HAP-1 (cell line): ENCODE measurements around the gene EID3.

Experiments used
- DNase-seq, 2 experiments: peaks; one replicate each; pipeline ENCODE4 v3.0.0-alpha.2; 2016 to 2020; ENCODE audit warnings: low spot score in 2 of 2
- H3K27me3 ChIP-seq: fragments of 250-450 bp; sonication (Bioruptor Pico); 2 replicates; pipeline ENCODE4 v1.5.1; 2020; ENCODE audit warnings: low read depth, mild to moderate bottlenecking, moderate library complexity
- H3K36me3 ChIP-seq: fragments of 250-450 bp; sonication (Bioruptor Pico); replicated peaks from 2 replicates; pipeline ENCODE4 v1.5.1; 2020; ENCODE audit warnings: mild to moderate bottlenecking
- H3K4me1 ChIP-seq: fragments of 250-450 bp; sonication (Bioruptor Pico); 2 replicates; pipeline ENCODE4 v1.5.1; 2020; ENCODE audit warnings: mild to moderate bottlenecking
- H3K4me3 ChIP-seq: fragments of 250-450 bp; sonication (Bioruptor Pico); 2 replicates; pipeline ENCODE4 v1.5.1; 2020; ENCODE audit warnings: mild to moderate bottlenecking, moderate library complexity
- H3K9me3 ChIP-seq: fragments of 250-450 bp; sonication (Bioruptor Pico); 2 replicates; pipeline ENCODE4 v1.5.1; 2020; ENCODE audit warnings: mild to moderate bottlenecking, moderate library complexity
- in situ Hi-C: fragments of 300-500 bp; cut with MboI; formaldehyde crosslinking; loops from 3 replicates; pipeline ENCODE4 v1.14.3; 2020; ENCODE audit warnings: low sequenced_read_pairs, inconsistent platforms, mixed read lengths

The EID3 gene

GRCh38 chr12:104294927-104295668 is 8.4 kb upstream of the EID3 start:
- Histone ChIP-seq H3K27me3 (no peaks in the 10 kb centered on the region), H3K36me3 (peaks cover 66% of the 10 kb centered on the region), H3K4me1 (peaks cover 20% of the 10 kb centered on the region), H3K4me3 (no peak overlapping the region), H3K9me3 (no peaks in the 10 kb centered on the region)
- in situ Hi-C loops, result no loop called here
- no peak for DNase-seq

- Histone ChIP-seq H3K4me1 (peaks cover 19% of the 10 kb centered on the region), H3K36me3 (peaks cover 72% of the 10 kb centered on the region), H3K9me3 (no peaks in the 10 kb centered on the region), H3K4me3 (no peak overlapping the region), H3K27me3 (no peaks in the 10 kb centered on the region)
- no peak for DNase-seq
- in situ Hi-C loops, result no loop called here
These were observed 7.6 kb upstream of the EID3 start for GRCh38 chr12:104295954-104296353.

- no peaks in the 10 kb centered on the region for H3K9me3 ChIP-seq
- H3K27me3 ChIP-seq, result no peaks in the 10 kb centered on the region
- H3K4me1 ChIP-seq, result peaks cover 16% of the 10 kb centered on the region
- H3K36me3 ChIP-seq, result peaks cover 72% of the 10 kb centered on the region
- in situ Hi-C loops, result no loop called here
- H3K4me3 ChIP-seq, result no peak overlapping the region
- no peak for DNase-seq
These were observed 6.8 kb upstream of the EID3 start for GRCh38 chr12:104296718-104297117.

- no peaks in the 10 kb centered on the region for H3K27me3 ChIP-seq
- no peak for DNase-seq
- H3K4me3 ChIP-seq, result no peak overlapping the region
- H3K9me3 ChIP-seq, result no peaks in the 10 kb centered on the region
- in situ Hi-C loops, result no loop called here
- peaks cover 7% of the 10 kb centered on the region for H3K4me1 ChIP-seq
- H3K36me3 ChIP-seq, result peaks cover 71% of the 10 kb centered on the region
These were observed 5.9 kb upstream of the EID3 start for GRCh38 chr12:104297477-104298113.

GRCh38 chr12:104299842-104300481 is 3.6 kb upstream of the EID3 start:
- peaks cover 75% of the 10 kb centered on the region for H3K36me3 ChIP-seq
- in situ Hi-C loops, result no loop called here

GRCh38 chr12:104304261-104305009 is 896 bp downstream of the EID3 start:
- in situ Hi-C loops, result no loop called here
- H3K27me3 ChIP-seq, result no peaks in the 10 kb centered on the region
- peaks cover 12% of the 10 kb centered on the region for H3K4me1 ChIP-seq
- no peak overlapping the region for H3K4me3 ChIP-seq
- DNase-seq, result no peak
- no peaks in the 10 kb centered on the region for H3K9me3 ChIP-seq
- peaks cover 64% of the 10 kb centered on the region for H3K36me3 ChIP-seq

More at GRCh38 chr12:104299842-104300481, 3.6 kb upstream of the EID3 start:
- Histone ChIP-seq H3K27me3 (no peaks in the 10 kb centered on the region), H3K4me3 (no peak overlapping the region), H3K9me3 (no peaks in the 10 kb centered on the region), H3K4me1 (peaks cover 4% of the 10 kb centered on the region)
- DNase-seq, result no peak

GRCh38 chr12:104305349-104305748 is 1.8 kb downstream of the EID3 start:
- peaks cover 12% of the 10 kb centered on the region for H3K4me1 ChIP-seq
- DNase-seq, result no peak
- peaks cover 63% of the 10 kb centered on the region for H3K36me3 ChIP-seq
- in situ Hi-C loops, result no loop called here
- no peaks in the 10 kb centered on the region for H3K27me3 ChIP-seq
- no peaks in the 10 kb centered on the region for H3K9me3 ChIP-seq
- no peak overlapping the region for H3K4me3 ChIP-seq

- no peaks in the 10 kb centered on the region for H3K27me3 ChIP-seq
- in situ Hi-C loops, result no loop called here
- DNase-seq, result no peak
- H3K36me3 ChIP-seq, result peaks cover 63% of the 10 kb centered on the region
- H3K9me3 ChIP-seq, result no peaks in the 10 kb centered on the region
- no peak overlapping the region for H3K4me3 ChIP-seq
- peaks cover 12% of the 10 kb centered on the region for H3K4me1 ChIP-seq
These were observed 2.8 kb downstream of the EID3 start for GRCh38 chr12:104306376-104306775.

GRCh38 chr12:104306943-104307654 is 3.6 kb downstream of the EID3 start:
- Histone ChIP-seq H3K4me1 (peaks cover 12% of the 10 kb centered on the region), H3K9me3 (no peaks in the 10 kb centered on the region), H3K4me3 (no peak overlapping the region), H3K27me3 (no peaks in the 10 kb centered on the region), H3K36me3 (peaks cover 66% of the 10 kb centered on the region)
- no peak for DNase-seq
- in situ Hi-C loops, result no loop called here

- Histone ChIP-seq H3K36me3 (peaks cover 71% of the 10 kb centered on the region), H3K9me3 (no peaks in the 10 kb centered on the region), H3K27me3 (no peaks in the 10 kb centered on the region), H3K4me1 (peaks cover 12% of the 10 kb centered on the region), H3K4me3 (no peak overlapping the region)
- DNase-seq, result no peak
- in situ Hi-C loops, result no loop called here
These were observed 4.1 kb downstream of the EID3 start for GRCh38 chr12:104307655-104308000.

GRCh38 chr12:104309446-104309993 is 6.0 kb downstream of the EID3 start:
- H3K36me3 ChIP-seq, result peaks cover 75% of the 10 kb centered on the region
- in situ Hi-C loops, result no loop called here

GRCh38 chr12:104310751-104311633 is 7.5 kb downstream of the EID3 start:
- H3K4me3 ChIP-seq, result no peak overlapping the region
- H3K27me3 ChIP-seq, result no peaks in the 10 kb centered on the region
- peaks cover 79% of the 10 kb centered on the region for H3K36me3 ChIP-seq
- peaks cover 8% of the 10 kb centered on the region for H3K4me1 ChIP-seq
- H3K9me3 ChIP-seq, result no peaks in the 10 kb centered on the region
- no peak for DNase-seq
- in situ Hi-C loops, result no loop called here

More at GRCh38 chr12:104309446-104309993, 6.0 kb downstream of the EID3 start:
- no peak for DNase-seq
- Histone ChIP-seq H3K4me3 (no peak overlapping the region), H3K4me1 (peaks cover 8% of the 10 kb centered on the region), H3K9me3 (no peaks in the 10 kb centered on the region), H3K27me3 (no peaks in the 10 kb centered on the region)
